Gastrocnemius medialis (tissue), 4 donors: ENCODE measurements around the gene SUGCT.

ENCODE experiments used
- CTCF ChIP-seq, 5 experiments: fragments of 450-650 bp in 3 of 5; fragments of 200-600 bp in 2 of 5; sonication (generic) in 2 of 5; IDR thresholded peaks in 4 of 5; conservative IDR thresholded peaks in 1 of 5; 1 replicate in 4 of 5; 2 replicates in 1 of 5; pipeline ENCODE4 v1.5.1; 2016 to 2019; ENCODE audit warnings: antibody characterized with exemption in 5 of 5, mild to moderate bottlenecking in 3 of 5, moderate library complexity in 3 of 5
- POLR2A ChIP-seq, 2 donors: fragments of 450-650 bp; IDR thresholded peaks; one replicate each; pipeline ENCODE4 v1.6.1; 2017; ENCODE audit warnings: antibody characterized with exemption in 2 of 2, mild to moderate bottlenecking in 2 of 2, moderate library complexity in 2 of 2

- TF ChIP-seq CTCF (IDR thresholded peaks at IDR 0.05 in 4 of 5, conservative IDR thresholded peaks at IDR 0.05 in 1 of 5) (no peak), POLR2A (IDR thresholded peaks at IDR 0.05) (no peak)
Measured at GRCh38 chr7:40403703-40404476, 269.1 kb downstream of the SUGCT start.
